GM18909 (cell line): Measurements from ENCODE around the gene TAP2.
A peak's percentile ranks its signal among the peaks of the same experiment; 100 is the strongest.

Experiments used
- ATAC-seq: cut with Tn5 transposase; IDR thresholded peaks from one replicate; pipeline ENCODE4 v1.9.1; 2021; ENCODE audit warnings: mild to moderate bottlenecking; ENCODE audit not compliant: unreplicated experiment, poor library complexity

TAP2 gene

DNA sequence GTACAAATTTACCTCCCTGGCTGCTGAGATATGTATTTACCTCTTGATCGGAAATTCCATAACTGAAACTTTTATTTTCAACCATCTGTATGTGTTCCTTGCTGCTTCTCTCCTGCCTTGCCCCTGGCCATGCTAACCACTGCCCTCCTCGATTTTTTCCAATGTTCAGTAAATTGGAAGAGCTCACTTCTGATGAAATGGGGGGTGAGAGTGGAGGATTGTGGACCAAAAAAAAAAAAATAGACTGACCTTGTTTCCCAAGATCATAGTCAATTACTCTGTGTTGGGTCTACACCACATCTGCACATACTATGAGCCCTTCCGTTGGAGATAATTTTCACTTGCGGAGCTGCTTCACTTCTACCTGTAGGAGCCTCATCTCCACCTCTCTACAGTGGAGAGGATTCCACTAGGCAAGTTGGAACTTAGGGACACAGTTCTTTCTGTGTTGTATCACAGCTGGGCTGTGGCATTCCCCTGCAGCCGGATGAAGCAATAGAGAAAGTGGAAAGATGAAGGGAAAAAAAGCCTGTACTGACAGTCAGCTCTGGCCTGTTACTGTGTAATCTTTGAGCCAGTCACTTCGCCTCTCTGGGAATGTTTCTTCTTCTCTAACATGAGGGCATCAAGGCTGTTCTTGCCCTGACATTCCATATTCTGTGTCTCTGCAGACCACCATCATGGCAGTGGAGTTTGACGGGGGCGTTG lies 17.1 kb upstream of the TAP2 start:
- ATAC-seq = no peak

GRCh38 chr6:32854376-32855178 lies 16.0 kb upstream of the TAP2 start:
- peak; percentile 12 for ATAC-seq

- peak; percentile 77 for ATAC-seq
Measured at GRCh38 chr6:32853541-32854375, 15.2 kb upstream of the TAP2 start, which contains the start of the genes PSMB9 and TAP1. Gene PSMB9 (plus strand): TSS chr6:32854192. CDS start chr6:32854230, 38 bp downstream. Gene TAP1 (minus strand): TSS chr6:32853704. CDS start chr6:32853636, 68 bp downstream.

DNA sequence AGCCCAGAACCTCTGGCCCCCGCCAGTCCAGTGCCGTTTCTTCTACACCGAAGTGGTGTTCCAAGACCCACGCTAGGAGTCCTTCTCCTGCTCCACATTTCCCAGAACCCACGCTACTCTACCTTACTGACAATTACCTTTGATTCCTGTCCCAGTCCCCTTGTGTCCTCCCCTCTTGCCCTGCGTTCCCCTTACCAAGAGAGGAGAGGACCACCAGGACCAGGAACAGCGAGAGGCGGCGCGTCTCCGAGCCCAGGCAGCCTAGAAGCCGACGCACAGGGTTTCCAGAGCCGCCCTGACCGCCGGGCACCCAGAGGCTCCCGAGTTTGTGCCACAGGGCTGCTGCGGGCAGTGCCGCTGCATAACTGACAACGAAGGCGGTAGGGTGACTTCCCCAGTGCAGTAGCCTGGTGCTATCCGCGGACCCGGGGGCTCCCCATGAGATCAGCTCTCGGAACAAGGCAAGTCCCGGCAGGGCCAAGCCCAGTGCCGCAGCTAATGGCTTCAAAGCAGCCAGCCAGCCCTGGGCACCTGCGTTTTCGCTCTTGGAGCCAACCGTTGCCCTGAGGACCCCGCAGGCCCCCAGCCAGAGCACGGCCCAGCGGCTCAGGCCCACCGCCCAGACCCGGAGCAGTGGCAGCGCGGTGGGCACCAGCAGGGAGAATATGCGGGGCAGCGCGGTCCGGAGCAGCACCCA lies 14.5 kb upstream of the TAP2 start:
- ATAC-seq = peak; percentile 17

- ATAC-seq = no peak
Measured at GRCh38 chr6:32852018-32852843, 13.7 kb upstream of the TAP2 start.

DNA sequence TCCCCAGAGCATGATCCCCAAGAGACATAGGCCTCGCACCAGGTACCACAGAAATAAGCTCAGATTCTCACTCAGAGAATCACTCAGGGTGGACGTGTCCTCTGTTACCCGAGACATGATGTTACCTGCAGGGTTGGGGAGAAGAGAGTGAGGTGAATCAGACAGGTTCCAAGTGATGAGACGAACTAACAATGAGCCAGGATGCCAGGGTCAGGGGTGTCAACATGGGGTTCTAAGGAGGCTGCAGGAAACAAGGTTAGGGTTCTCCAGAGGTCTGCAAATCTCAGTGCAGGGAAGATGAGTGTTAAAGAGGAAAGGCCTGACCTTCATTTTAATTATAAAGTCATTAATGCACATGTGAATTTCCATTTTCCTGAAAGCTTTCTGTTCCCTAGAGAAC lies 12.5 kb upstream of the TAP2 start:
- ATAC-seq = no peak

DNA sequence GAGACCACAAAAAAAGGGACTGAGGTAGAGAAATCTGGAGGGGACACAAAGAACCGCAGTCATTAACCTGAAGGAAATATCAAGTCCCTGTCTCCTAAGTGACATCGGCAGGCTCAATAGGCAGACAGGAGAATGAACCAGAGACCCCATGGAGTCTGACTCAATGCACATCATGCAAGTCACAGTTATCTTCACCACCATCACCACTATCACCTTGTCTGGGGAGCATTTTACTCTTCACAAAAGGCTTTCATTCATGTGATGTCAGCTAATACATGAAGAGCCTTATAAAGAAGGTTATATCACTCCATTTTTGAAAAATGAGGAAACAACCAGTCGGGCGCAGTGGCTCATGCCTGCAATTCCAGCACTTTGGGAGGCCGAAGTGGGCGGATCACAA lies 10.6 kb upstream of the TAP2 start:
- ATAC-seq = no peak

DNA sequence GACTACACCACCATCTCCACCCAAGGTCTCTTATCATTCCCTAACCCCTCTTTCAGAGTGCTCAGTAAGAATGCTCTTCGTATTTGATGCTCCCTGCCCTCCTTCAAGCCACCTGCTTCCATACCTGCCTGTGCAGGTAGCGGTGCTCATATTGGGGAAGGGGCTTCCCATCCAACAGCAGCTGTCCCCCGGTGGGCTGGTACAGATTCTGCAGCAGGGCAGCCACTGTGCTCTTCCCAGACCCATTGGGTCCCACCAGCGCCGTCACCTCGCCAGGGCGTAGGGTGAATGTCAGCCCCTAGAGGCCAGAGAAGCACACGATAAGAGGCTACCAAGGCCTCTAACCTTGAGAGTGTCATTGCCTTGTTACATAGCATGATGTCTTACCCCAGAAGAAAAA lies 9.3 kb upstream of the TAP2 start:
- ATAC-seq = no peak

DNA sequence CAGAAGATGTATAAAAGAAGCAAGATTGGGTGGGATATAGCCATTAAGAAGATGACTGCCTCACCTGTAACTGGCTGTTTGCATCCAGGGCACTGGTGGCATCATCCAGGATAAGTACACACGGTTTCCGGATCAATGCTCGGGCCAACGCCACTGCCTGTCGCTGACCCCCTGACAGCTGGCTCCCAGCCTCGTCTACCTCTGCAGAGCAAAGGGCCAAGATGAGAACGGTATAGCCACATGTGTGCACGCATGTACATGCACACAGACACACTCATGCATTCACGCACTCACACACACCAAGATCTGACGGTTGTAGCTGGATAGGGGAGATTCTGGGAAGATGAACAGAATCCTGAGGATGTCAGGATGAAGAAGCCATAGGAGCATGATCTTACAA lies 8.5 kb upstream of the TAP2 start:
- ATAC-seq = no peak

- ATAC-seq = no peak
Measured at GRCh38 chr6:32845384-32845884, 6.9 kb upstream of the TAP2 start.

GRCh38 chr6:32844839-32845383 lies 6.4 kb upstream of the TAP2 start:
- no peak for ATAC-seq

DNA sequence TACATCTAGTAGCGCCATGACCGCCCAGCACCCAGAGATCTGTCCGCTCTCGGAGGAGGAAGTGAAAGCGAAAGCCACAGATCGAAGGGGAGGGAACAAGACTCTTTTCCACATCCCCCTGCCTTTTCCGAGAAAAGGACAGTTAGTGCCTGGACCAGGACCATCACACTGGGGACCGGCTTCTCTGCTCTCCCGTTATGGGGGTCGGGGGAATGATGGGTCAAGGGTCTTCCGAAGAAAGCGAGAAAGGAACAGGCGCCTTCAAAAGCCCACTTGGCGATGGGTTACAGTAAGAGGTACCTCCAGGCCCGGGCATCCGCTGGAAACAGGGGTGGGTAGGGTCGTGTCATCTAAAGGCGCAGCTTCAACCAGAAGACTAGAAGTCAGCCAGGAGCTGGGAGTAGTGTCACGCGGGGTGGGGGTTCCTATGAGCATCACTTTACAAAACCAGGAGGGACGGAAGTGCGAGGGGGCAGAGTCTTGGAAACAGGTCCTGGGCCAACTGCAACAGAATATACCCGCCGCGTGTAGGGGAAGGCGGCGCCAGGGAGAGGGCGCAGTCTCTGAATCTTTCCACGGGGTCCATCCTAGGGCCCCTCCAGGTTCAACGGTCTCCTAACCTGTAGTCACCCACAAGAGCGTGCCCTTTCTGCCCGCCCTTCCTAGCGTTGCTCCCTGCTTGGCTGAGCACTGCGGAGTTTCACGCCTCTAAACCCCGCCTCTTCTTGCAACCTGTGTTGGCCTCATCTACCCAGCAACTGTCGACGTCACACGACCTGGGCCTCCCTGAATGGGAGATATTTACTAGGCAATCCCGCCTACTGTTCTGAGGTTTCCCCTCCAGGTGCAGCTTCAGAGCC lies 5.7 kb upstream of the TAP2 start, which contains the start of gene PSMB8:
Gene PSMB8 (minus strand): TSS at position 69 of the 860 bp plus-strand sequence. CDS start 51 bp downstream, at position 18.
- ATAC-seq = peak; percentile 72

GRCh38 chr6:32843331-32843978 lies 4.9 kb upstream of the TAP2 start:
- ATAC-seq = no peak

GRCh38 chr6:32842690-32843089 lies 4.2 kb upstream of the TAP2 start:
- ATAC-seq = no peak

DNA sequence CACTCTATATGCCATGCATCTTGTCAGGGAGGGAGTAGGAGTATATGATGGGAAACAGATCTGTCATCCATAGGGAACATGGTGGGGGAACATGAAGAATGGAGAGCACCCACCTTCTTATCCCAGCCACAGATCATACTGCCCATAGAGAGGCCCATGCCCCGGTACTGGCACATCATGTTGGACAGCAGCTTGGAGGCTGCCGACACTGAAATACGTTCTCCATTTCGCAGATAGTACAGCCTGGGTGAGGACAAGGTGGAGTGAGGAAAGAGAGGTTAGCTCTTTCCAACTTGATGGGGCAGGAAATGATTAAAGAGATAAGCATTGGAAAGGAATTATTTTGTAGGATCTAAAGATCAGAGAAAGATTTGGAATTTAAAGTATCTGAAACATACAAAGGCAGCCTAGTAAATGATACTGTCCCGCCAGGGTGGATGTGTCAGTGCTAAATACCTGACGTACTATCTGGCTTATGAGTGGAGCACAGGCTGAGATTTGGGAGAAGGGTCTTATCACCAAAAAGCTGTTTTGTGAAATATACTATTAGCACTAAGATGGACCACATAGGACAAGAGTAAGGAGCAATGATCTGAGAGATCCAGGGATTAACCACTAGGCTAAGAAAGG lies 3.6 kb upstream of the TAP2 start:
- no peak for ATAC-seq

DNA sequence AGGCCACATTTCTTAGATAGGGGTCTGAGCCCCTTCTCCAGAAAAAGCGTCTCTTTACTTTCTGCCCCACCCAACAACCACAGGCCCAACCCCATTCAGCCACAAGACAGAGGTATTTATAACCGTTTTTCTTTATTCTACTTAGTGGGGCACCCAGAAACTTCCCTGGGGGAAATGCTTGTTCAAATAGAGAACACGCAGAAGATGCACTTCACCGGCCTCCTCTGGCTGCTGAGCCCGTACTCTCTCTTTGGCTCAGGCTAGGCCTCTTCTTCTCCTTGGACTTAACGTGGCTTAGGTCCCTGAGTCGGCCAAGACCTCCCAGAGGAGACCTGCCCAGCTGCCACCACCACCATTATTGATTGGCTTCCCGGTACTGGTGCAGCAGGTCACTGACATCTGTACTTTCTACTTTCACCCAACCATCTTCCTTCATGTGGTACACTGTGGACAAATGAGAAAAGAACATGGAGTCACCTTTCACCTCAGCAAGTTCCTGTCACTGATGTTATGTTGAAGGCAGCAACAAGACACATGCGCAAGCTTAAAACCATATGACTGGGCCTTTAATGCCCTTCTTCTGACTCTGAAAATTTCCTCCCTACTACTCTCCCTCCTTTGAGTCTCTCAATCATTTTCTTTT lies 2.2 kb upstream of the TAP2 start:
- no peak for ATAC-seq
